HepG2 (cell line): ENCODE data around the gene TRAF5. TPM values are rescaled to one million over a fixed set of nuclear protein-coding genes. Genes with fewer than 3 reads are reported as not detected.

Experiments
- CBX2 ChIP-seq, 2 experiments: fragments of 200-600 bp in 1 of 2; sonication (generic); formaldehyde crosslinking in 1 of 2; IDR thresholded peaks; 2 replicates each; pipeline versions ENCODE4 v1.7.0 to v1.8.1; 2018 to 2022; ENCODE audit warnings: low read depth in 2 of 2, low read length in 1 of 2, mild to moderate bottlenecking in 1 of 2, missing genetic modification reagents in 1 of 2
- CHCHD3 ChIP-seq: sonication (generic); formaldehyde crosslinking; IDR thresholded peaks from 2 replicates; pipeline ENCODE4 v1.8.0; 2022; ENCODE audit warnings: mild to moderate bottlenecking, missing genetic modification reagents, moderate library complexity
- KLF16 ChIP-seq, 2 experiments: sonication (generic) in 1 of 2; formaldehyde crosslinking in 1 of 2; IDR thresholded peaks; 2 replicates each; pipeline versions ENCODE4 v1.6.1 to v1.8.0; 2016 to 2023; ENCODE audit warnings: missing genetic modification reagents in 2 of 2, missing compliant biosample characterization in 1 of 2
- NKX3-1 ChIP-seq: sonication (generic); formaldehyde crosslinking; IDR thresholded peaks from 2 replicates; pipeline ENCODE4 v1.5.0; 2020; ENCODE audit warnings: missing genetic modification reagents
- RNF2 ChIP-seq: fragments of 450-650 bp; conservative IDR thresholded peaks from 2 replicates; pipeline ENCODE4 v1.6.1; 2016; ENCODE audit warnings: low read depth
- TMF1 ChIP-seq: sonication (generic); formaldehyde crosslinking; IDR thresholded peaks from 2 replicates; pipeline ENCODE4 v1.8.1; 2022; ENCODE audit warnings: low read depth, missing genetic modification reagents
- ZFP36 ChIP-seq: fragments of 150-350 bp; IDR thresholded peaks from 2 replicates; pipeline ENCODE4 v1.6.1; 2018; ENCODE audit warnings: borderline replicate concordance, low read length, low read depth; ENCODE audit not compliant: partially characterized antibody
- ZNF530 ChIP-seq: sonication (generic); formaldehyde crosslinking; IDR thresholded peaks from 2 replicates; pipeline ENCODE4 v1.5.0; 2020; ENCODE audit warnings: low read depth, mild to moderate bottlenecking, missing genetic modification reagents
- ZNF775 ChIP-seq: sonication (generic); formaldehyde crosslinking; IDR thresholded peaks from 2 replicates; pipeline ENCODE4 v1.4.0; 2020; ENCODE audit warnings: missing genetic modification reagents, mild to moderate bottlenecking, moderate library complexity, borderline replicate concordance
- polyA plus RNA-seq, 8 experiments: library from polyadenylated mRNA; depleted of rRNA in 3 of 8; stranded (reverse) in 7 of 8; unstranded in 1 of 8; fragments of >200 nt; fragmentation: Illumina TruSeq in 4 of 8; extraction: Trizol in 4 of 8; gene quantifications; 2 replicates each; pipeline versions ENCODE4 v1.2.1 to v1.2.3, GENCODE V29; 2011 to 2016; ENCODE audit warnings: low read depth in 4 of 8, missing spikeins in 1 of 8, mixed read lengths in 1 of 8; ENCODE audit not compliant: insufficient read depth in 1 of 8
- total RNA-seq, 5 experiments: library from RNA; depleted of rRNA; stranded (reverse); fragments of >200 nt; fragmentation: Illumina TruSeq; extraction: Trizol; gene quantifications; 2 replicates each; pipeline ENCODE4 v1.2.3, GENCODE V29; 2016; ENCODE audit warnings: low read depth in 1 of 5
- TF ChIP-seq, protein P1 (sequence below): sonication (generic); formaldehyde crosslinking; IDR thresholded peaks from 2 replicates; pipeline ENCODE4 v1.4.0; 2020; ENCODE audit warnings: missing genetic modification reagents
- TF ChIP-seq, protein P2 (sequence below): sonication (generic); formaldehyde crosslinking; IDR thresholded peaks from 2 replicates; pipeline ENCODE4 v1.5.1; 2020; ENCODE audit warnings: missing genetic modification reagents, mild to moderate bottlenecking, borderline replicate concordance
- TF ChIP-seq, protein P3 (sequence below): sonication (generic); formaldehyde crosslinking; IDR thresholded peaks from 2 replicates; pipeline ENCODE4 v1.4.0; 2020; ENCODE audit warnings: missing genetic modification reagents, borderline replicate concordance
- TF ChIP-seq, protein P4 (sequence below): sonication (generic); formaldehyde crosslinking; IDR thresholded peaks from 2 replicates; pipeline ENCODE4 v1.8.0; 2023; ENCODE audit warnings: mild to moderate bottlenecking, missing genetic modification reagents
- TF ChIP-seq, protein P5 (sequence below): sonication (generic); formaldehyde crosslinking; conservative IDR thresholded peaks from 2 replicates; pipeline ENCODE4 v1.8.0; 2022; ENCODE audit warnings: low read depth, missing genetic modification reagents

The TRAF5 gene
- total and polyA plus RNA-seq, 2 of the 13 experiments (the other 11 are each of a cell fraction or from before 2014, with no cell fraction given) = 0.27 to 1.6 TPM

DNA sequence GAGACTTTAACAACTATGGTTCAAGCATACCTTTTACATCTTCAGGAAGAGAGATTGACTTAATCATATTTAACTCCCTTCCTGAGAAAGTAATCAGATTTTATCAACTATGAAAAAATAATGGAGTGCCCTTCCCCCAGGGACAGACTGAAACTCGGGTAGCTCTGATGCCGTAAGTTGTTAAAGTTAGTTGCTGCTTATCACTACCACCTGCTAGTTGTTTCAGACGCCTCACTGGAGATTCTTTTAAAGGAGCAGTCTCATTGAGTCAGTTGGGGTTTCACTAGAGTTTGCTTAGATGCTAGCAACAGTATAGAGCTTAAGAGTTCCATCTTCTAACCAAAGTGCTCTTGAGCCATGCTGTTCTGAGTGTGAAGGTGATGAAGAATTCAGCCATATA lies 17.0 kb upstream of the TRAF5 start (continued):
- TF ChIP-seq, protein P1, sequence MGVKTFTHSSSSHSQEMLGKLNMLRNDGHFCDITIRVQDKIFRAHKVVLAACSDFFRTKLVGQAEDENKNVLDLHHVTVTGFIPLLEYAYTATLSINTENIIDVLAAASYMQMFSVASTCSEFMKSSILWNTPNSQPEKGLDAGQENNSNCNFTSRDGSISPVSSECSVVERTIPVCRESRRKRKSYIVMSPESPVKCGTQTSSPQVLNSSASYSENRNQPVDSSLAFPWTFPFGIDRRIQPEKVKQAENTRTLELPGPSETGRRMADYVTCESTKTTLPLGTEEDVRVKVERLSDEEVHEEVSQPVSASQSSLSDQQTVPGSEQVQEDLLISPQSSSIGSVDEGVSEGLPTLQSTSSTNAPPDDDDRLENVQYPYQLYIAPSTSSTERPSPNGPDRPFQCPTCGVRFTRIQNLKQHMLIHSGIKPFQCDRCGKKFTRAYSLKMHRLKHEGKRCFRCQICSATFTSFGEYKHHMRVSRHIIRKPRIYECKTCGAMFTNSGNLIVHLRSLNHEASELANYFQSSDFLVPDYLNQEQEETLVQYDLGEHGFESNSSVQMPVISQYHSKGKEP (CRISPR knock-in tag) = no peak
- no peak for TF ChIP-seq CBX2 (IDR thresholded peaks at IDR 0.05; ENCODE audit: low read depth, low read length)
- TF ChIP-seq CBX2 (CRISPR knock-in tag; IDR thresholded peaks at IDR 0.05; ENCODE audit: low read depth) = no peak
- TF ChIP-seq, protein P2, sequence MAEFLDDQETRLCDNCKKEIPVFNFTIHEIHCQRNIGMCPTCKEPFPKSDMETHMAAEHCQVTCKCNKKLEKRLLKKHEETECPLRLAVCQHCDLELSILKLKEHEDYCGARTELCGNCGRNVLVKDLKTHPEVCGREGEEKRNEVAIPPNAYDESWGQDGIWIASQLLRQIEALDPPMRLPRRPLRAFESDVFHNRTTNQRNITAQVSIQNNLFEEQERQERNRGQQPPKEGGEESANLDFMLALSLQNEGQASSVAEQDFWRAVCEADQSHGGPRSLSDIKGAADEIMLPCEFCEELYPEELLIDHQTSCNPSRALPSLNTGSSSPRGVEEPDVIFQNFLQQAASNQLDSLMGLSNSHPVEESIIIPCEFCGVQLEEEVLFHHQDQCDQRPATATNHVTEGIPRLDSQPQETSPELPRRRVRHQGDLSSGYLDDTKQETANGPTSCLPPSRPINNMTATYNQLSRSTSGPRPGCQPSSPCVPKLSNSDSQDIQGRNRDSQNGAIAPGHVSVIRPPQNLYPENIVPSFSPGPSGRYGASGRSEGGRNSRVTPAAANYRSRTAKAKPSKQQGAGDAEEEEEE = no peak
- TF ChIP-seq NKX3-1 (CRISPR knock-in tag) = no peak
- TF ChIP-seq, protein P3, sequence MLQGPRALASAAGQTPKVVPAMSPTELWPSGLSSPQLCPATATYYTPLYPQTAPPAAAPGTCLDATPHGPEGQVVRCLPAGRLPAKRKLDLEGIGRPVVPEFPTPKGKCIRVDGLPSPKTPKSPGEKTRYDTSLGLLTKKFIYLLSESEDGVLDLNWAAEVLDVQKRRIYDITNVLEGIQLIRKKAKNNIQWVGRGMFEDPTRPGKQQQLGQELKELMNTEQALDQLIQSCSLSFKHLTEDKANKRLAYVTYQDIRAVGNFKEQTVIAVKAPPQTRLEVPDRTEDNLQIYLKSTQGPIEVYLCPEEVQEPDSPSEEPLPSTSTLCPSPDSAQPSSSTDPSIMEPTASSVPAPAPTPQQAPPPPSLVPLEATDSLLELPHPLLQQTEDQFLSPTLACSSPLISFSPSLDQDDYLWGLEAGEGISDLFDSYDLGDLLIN (CRISPR knock-in tag) = no peak
- TF ChIP-seq, protein P4, sequence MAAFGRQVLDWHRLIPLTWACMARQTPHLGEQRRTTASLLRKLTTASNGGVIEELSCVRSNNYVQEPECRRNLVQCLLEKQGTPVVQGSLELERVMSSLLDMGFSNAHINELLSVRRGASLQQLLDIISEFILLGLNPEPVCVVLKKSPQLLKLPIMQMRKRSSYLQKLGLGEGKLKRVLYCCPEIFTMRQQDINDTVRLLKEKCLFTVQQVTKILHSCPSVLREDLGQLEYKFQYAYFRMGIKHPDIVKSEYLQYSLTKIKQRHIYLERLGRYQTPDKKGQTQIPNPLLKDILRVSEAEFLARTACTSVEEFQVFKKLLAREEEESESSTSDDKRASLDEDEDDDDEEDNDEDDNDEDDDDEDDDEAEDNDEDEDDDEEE (CRISPR knock-in tag) = no peak
- no peak for TF ChIP-seq ZNF530 (CRISPR knock-in tag)
- no peak for TF ChIP-seq RNF2
- TF ChIP-seq, protein P5, sequence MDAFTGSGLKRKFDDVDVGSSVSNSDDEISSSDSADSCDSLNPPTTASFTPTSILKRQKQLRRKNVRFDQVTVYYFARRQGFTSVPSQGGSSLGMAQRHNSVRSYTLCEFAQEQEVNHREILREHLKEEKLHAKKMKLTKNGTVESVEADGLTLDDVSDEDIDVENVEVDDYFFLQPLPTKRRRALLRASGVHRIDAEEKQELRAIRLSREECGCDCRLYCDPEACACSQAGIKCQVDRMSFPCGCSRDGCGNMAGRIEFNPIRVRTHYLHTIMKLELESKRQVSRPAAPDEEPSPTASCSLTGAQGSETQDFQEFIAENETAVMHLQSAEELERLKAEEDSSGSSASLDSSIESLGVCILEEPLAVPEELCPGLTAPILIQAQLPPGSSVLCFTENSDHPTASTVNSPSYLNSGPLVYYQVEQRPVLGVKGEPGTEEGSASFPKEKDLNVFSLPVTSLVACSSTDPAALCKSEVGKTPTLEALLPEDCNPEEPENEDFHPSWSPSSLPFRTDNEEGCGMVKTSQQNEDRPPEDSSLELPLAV (CRISPR knock-in tag) = no peak
- no peak for TF ChIP-seq ZFP36
- no peak for TF ChIP-seq KLF16 (CRISPR knock-in tag; IDR thresholded peaks at IDR 0.05)
- TF ChIP-seq TMF1 (CRISPR knock-in tag) = no peak
- no peak for TF ChIP-seq CHCHD3
- no peak for TF ChIP-seq ZNF775 (CRISPR knock-in tag)
- TF ChIP-seq, all 625 proteins: peak for 0
